Kidney epithelial cell (primary cell): ENCODE data around the gene RPS6KA4. TPM values are rescaled to one million over a fixed set of nuclear protein-coding genes. Genes with fewer than 3 reads are reported as not detected.
"Not testable (repeated sequence)": the region's sequence is repeated elsewhere in the genome, so short reads cannot be mapped to it uniquely, and the experiment has no call there.

Experiments used
- DNase-seq: peaks from one replicate; pipeline ENCODE4 v3.0.0-alpha.2; 2010; ENCODE audit warnings: low read depth
- H3K27me3 ChIP-seq: 2 replicates; pipeline ENCODE4 v1.6.0; 2011; ENCODE audit warnings: low read length; ENCODE audit not compliant: control insufficient read depth, insufficient read depth
- H3K36me3 ChIP-seq: 2 replicates; pipeline ENCODE4 v1.5.1; 2011; ENCODE audit warnings: low read length; ENCODE audit not compliant: control insufficient read depth, insufficient read depth
- H3K4me3 ChIP-seq: 2 replicates; pipeline ENCODE4 v1.5.1; 2011; ENCODE audit warnings: low read depth, mild to moderate bottlenecking, control low read depth, low read length
- total RNA-seq: library from RNA; depleted of rRNA; stranded (reverse); fragments of >200 nt; gene quantifications from 2 replicates; pipeline ENCODE4 v1.2.3, GENCODE V29; 2015
- TF ChIP-seq, protein P1 (sequence below): IDR thresholded peaks from 2 replicates; pipeline ENCODE4 v1.5.1; 2011; ENCODE audit warnings: mild to moderate bottlenecking, moderate library complexity, low read length, control low read depth, inconsistent platforms; ENCODE audit not compliant: insufficient read depth, poor library complexity, severe bottlenecking

Gene RPS6KA4
- total RNA-seq, 1 donor from 2014 or later, result 43.0 TPM

DNA sequence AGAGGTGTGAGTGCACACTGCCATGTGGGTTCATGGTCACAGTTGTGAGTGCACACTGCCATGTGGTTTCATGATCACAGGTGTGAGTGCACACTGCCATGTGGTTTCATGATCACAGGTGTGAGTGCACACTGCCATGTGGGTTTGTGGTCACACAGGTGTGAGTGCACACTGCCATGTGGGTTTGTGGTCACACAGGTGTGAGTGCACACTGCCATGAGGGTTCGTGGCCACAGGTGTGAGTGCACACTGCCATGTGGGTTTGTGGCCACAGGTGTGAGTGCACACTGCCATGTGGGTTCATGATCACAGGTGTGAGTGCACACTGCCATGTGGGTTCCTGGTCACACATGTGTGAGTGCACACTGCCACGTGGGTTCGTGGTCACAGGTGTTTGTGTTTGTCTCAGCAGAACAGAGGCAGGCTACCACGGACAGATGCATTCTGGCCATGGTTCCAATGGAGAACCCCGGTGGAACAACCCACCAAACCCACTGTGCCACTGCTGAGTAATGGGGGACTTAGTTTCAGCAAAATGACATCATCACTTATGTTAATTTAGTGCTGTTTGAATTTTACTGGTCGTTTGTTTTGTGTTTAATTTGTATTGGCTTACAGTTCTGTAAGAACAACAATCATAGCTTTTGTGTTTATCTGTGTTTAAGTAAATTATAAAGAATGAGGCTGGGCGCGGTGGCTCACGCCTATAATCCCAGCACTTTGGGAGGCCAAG lies 57.2 kb downstream of the RPS6KA4 start:
- no peak for DNase-seq
- TF ChIP-seq, protein P1, sequence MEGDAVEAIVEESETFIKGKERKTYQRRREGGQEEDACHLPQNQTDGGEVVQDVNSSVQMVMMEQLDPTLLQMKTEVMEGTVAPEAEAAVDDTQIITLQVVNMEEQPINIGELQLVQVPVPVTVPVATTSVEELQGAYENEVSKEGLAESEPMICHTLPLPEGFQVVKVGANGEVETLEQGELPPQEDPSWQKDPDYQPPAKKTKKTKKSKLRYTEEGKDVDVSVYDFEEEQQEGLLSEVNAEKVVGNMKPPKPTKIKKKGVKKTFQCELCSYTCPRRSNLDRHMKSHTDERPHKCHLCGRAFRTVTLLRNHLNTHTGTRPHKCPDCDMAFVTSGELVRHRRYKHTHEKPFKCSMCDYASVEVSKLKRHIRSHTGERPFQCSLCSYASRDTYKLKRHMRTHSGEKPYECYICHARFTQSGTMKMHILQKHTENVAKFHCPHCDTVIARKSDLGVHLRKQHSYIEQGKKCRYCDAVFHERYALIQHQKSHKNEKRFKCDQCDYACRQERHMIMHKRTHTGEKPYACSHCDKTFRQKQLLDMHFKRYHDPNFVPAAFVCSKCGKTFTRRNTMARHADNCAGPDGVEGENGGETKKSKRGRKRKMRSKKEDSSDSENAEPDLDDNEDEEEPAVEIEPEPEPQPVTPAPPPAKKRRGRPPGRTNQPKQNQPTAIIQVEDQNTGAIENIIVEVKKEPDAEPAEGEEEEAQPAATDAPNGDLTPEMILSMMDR, result no peak
- Histone ChIP-seq H3K36me3 (no peaks in the 10 kb centered on the region), H3K4me3 (no peak overlapping the region), H3K27me3 (peaks cover 2% of the 10 kb centered on the region)

DNA sequence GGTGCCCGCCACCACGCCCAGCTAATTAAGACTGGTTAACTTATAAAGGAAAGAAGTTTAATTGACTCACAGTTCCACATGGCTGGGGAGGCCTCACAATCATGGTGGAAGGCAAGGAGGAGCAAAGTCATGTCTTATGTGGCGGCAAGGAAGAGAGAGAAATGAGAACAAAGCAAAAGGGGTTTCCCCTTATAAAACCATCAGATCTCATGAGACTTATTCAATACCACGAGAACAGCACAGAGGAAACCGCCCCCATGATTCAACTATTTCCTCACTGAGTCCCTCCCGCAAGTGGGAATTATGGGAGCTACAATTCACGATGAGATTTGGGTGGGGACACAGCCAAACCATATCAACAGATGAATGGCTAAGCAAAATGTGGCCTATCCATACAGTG lies 59.3 kb downstream of the RPS6KA4 start:
- not testable (repeated sequence) for H3K4me3 ChIP-seq

DNA sequence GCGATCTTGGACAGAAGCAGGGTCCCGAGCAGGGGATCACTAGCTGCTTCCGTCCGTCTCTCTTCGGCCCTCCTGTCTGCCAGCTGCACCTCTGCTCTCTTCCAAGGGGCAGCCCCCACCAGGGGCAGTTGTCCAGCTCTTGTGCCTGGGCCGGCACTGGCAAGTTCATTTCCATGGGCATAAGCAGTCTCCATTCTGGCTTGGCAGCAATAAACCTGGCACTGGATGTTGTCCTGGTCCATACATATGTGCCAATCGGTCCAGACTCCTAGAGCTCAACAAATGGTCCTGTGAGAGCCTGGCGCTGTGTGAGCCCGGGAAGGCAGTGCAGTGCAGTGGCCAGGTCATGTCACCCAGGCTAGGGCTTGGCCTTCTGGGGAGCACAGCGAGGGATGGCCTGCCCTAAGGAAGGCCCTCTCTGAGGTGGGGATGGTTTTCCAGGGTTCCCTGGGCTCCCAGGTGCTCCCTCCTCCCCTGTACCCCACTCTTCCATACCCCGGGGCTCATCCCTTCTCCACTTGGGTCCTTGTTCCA lies 60.4 kb downstream of the RPS6KA4 start:
- TF ChIP-seq, protein P1, result no peak
- H3K36me3 ChIP-seq, result no peaks in the 10 kb centered on the region
- H3K4me3 ChIP-seq, result no peak overlapping the region
- DNase-seq, result no peak
- H3K27me3 ChIP-seq, result peaks cover 3% of the 10 kb centered on the region

More for the DNA sequence above, 59.3 kb downstream of the RPS6KA4 start:
- not testable (repeated sequence) for H3K27me3 ChIP-seq, H3K36me3 ChIP-seq, DNase-seq

DNA sequence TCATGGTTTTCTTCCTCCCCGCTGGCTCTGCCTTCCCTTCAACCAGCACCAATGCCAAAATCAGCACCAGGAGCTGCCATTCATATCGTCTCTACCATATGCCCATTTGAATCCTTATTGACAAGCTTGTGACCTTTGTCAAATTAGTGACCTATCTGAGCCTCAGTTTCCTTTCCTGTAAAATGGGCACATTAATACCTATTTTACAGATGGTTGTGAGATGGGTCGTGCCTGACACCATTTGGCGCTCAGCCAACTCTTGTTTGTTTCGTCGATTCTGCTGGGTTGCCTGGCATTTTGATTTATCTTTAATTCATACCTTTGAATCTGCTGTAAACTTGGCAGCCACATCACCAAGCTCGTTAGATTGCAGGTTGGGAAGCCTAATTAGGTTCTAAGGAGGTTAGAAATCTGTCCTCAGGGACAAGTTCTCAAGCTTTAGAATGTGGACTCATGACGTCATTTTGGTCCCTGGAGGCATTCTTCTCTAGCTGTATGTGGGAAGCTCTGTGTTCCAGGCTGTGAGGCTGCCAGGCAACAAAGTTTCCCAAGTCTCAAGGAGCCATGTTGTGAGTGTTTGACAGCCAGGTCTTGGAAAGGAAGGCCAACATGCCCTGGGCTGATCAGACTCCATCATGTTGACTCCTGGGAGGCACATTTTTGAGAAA lies 61.0 kb downstream of the RPS6KA4 start:
- no peak overlapping the region for H3K4me3 ChIP-seq
- no peaks in the 10 kb centered on the region for H3K36me3 ChIP-seq
- DNase-seq, result no peak
- TF ChIP-seq, protein P1, result no peak
- H3K27me3 ChIP-seq, result peaks cover 3% of the 10 kb centered on the region

Other genes starting within 250 kb of the RPS6KA4 start
- gene MACROD1, start 193.0 kb upstream of the RPS6KA4 start, total RNA-seq, result 12.3 and 23.5 TPM in 2 replicates
- gene STIP1, start 173.0 kb upstream of the RPS6KA4 start, total RNA-seq, result 138 and 148 TPM in 2 replicates
- 0.25 and 2.1 TPM in 2 replicates for gene FERMT3, start 152.4 kb upstream of the RPS6KA4 start, total RNA-seq
- 59.8 and 77.1 TPM in 2 replicates for gene TRPT1, start 133.0 kb upstream of the RPS6KA4 start, total RNA-seq
- 50.7 and 61.1 TPM in 2 replicates for gene NUDT22, start 132.9 kb upstream of the RPS6KA4 start, total RNA-seq
- gene DNAJC4, start 128.6 kb upstream of the RPS6KA4 start, total RNA-seq, result 14.8 and 21.7 TPM in 2 replicates
- 54.7 and 61.4 TPM in 2 replicates for gene VEGFB, start 124.6 kb upstream of the RPS6KA4 start, total RNA-seq
- 61.1 and 110 TPM in 2 replicates for gene FKBP2, start 118.1 kb upstream of the RPS6KA4 start, total RNA-seq
- gene PPP1R14B, start 112.2 kb upstream of the RPS6KA4 start, total RNA-seq, result 599 and 634 TPM in 2 replicates
- gene PLCB3, start 107.6 kb upstream of the RPS6KA4 start, total RNA-seq, result 25.4 and 32.5 TPM in 2 replicates
- 118 and 153 TPM in 2 replicates for gene BAD, start 74.5 kb upstream of the RPS6KA4 start, total RNA-seq
- 21.9 and 44.3 TPM in 2 replicates for gene GPR137, start 73.3 kb upstream of the RPS6KA4 start, total RNA-seq
- not detected in 2 replicates for gene KCNK4, start 67.9 kb upstream of the RPS6KA4 start, total RNA-seq
- not detected in 2 replicates for gene CATSPERZ, start 58.8 kb upstream of the RPS6KA4 start, total RNA-seq
- gene ESRRA, start 53.6 kb upstream of the RPS6KA4 start, total RNA-seq, result 54.3 and 58.8 TPM in 2 replicates
- gene TRMT112, start 41.6 kb upstream of the RPS6KA4 start, total RNA-seq, result 307 and 366 TPM in 2 replicates
- 489 and 562 TPM in 2 replicates for gene PRDX5, start 41.0 kb upstream of the RPS6KA4 start, total RNA-seq
- gene CCDC88B, start 19.0 kb upstream of the RPS6KA4 start, total RNA-seq, result 1.3 and 2.3 TPM in 2 replicates
- not detected in 2 replicates for gene SLC22A11, start 196.8 kb downstream of the RPS6KA4 start, total RNA-seq
- gene SLC22A12, start 232.1 kb downstream of the RPS6KA4 start, total RNA-seq, result not detected in 2 replicates